OCI-LY1 (cell line): Measurements from ENCODE around the gene TK2.

Experiments
- EZH2 ChIP-seq: fragments of 200-600 bp; sonication (generic), shearing (Covaris generic); IDR thresholded peaks from 2 replicates; pipeline ENCODE4 v1.8.0; 2017; ENCODE audit warnings: borderline replicate concordance, mixed run types, mild to moderate bottlenecking, antibody characterized with exemption, low read length, moderate library complexity, mixed read lengths
- TF ChIP-seq, protein P1 (sequence below): fragments of 200-600 bp; sonication (generic), shearing (Covaris generic); IDR thresholded peaks from 2 replicates; pipeline ENCODE4 v1.5.1; 2017; ENCODE audit warnings: mild to moderate bottlenecking, antibody characterized with exemption, low read length, moderate library complexity, mixed read lengths

DNA sequence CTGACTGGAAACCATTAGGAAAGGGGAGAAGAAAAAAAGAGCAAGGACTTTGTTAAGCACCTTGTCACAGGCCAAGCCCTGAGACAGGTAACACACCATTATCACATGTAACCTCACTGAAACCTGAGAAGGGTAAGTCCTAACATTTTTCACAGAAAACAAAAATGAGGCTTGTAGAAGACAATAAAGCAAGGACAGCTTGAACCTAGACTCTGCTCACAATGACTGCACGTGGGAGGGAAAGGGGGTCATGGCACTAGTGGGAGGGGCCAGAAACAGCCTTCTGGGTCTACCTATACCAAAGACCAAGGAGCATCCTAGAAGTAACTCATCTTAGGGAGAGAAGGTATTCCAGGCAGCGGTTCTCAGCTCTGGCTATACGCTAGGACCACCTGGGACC lies 7.5 kb downstream of the TK2 start:
- TF ChIP-seq, protein P1, sequence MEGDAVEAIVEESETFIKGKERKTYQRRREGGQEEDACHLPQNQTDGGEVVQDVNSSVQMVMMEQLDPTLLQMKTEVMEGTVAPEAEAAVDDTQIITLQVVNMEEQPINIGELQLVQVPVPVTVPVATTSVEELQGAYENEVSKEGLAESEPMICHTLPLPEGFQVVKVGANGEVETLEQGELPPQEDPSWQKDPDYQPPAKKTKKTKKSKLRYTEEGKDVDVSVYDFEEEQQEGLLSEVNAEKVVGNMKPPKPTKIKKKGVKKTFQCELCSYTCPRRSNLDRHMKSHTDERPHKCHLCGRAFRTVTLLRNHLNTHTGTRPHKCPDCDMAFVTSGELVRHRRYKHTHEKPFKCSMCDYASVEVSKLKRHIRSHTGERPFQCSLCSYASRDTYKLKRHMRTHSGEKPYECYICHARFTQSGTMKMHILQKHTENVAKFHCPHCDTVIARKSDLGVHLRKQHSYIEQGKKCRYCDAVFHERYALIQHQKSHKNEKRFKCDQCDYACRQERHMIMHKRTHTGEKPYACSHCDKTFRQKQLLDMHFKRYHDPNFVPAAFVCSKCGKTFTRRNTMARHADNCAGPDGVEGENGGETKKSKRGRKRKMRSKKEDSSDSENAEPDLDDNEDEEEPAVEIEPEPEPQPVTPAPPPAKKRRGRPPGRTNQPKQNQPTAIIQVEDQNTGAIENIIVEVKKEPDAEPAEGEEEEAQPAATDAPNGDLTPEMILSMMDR: no peak
- TF ChIP-seq EZH2: no peak
